Stimulated activated CD4-positive, alpha-beta T cell treated with anti-CD3 and anti-CD28 coated beads, TNF-alpha, amount 100 ng/mL, for 4 hours (primary cell): ENCODE results near the gene TUBGCP2.
"Not testable (repeated sequence)": the region's sequence is repeated elsewhere in the genome, so short reads cannot be mapped to it uniquely, and the experiment has no call there.

ENCODE experiments used
- DNase-seq, 3 experiments: peaks; one replicate each; pipeline ENCODE4 v3.0.0-alpha.2; 2020; ENCODE audit warnings: low read depth in 3 of 3

Gene TUBGCP2

DNA sequence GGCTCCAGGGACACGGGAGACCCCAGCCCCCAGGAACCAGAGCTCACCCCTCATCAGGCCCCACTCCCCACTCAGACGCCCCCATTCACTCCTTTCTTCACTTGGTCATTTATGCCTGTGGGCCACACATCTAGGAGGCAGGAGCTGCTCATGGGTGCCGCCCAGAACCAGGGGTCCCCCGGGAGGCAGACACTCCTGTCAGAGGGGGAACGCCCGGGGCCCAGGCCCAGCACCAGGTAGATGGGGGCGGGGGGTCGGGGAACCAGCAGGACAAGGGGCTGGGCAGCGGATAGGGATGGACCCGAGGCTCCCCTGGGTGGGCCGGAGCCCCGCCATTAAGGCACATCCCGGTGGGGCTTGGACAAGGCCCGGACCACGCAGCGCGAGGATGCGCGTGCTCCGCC, 16.2 kb upstream of the TUBGCP2 start:
- no peak for DNase-seq

GRCh38 chr10:133324198-133324792, 15.6 kb upstream of the TUBGCP2 start:
- peak in 2 of 3 experiments; percentile 43 for DNase-seq

- DNase-seq = not testable (repeated sequence)
These were observed 13.5 kb upstream of the TUBGCP2 start for GRCh38 chr10:133322064-133322709.

GRCh38 chr10:133320852-133321422, 12.3 kb upstream of the TUBGCP2 start:
- DNase-seq = not testable (repeated sequence)

- peak in 2 of 3 experiments; percentile 35 to 42 for DNase-seq
These were observed 9.9 kb upstream of the TUBGCP2 start for GRCh38 chr10:133318494-133319127.

DNA sequence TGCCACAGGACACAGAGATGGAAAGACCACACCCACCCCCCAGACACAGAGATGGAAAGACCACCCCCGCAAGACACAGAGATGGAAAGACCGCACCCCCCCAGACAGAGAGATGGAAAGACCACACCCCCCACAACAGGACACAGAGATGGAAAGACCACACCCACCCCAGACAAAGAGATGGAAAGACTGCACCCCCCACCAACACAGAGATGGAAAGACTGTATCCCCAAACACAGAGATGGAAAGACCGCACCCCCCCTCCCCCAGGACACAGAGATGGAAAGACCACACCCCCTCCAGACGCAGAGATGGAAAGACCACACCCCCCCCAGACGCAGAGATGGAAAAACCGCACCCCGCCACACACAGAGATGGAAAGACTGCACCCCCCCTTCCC, 8.1 kb upstream of the TUBGCP2 start:
- DNase-seq = no peak

GRCh38 chr10:133316266-133316665, 7.6 kb upstream of the TUBGCP2 start:
- no peak for DNase-seq

GRCh38 chr10:133315847-133316246, 7.2 kb upstream of the TUBGCP2 start:
- DNase-seq = no peak

DNA sequence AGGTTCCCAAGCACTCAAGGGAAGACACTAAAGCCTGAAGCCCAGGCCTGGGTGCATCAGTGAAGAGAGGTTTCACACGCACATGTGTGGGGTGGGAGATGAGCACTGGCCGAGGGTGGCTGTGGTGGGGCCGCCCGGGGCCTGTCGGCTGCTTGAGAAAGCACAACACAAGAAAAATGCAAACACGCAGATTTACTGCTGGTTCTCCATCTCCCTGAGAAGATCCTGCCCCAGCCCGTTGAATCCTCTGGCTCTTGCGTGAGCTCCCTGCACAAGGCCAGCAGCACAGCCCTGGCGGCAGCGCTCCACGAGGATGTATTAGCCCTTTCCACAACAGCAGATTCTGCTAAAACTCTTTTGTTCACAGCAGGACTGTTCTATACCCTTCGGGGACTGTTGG, 6.2 kb upstream of the TUBGCP2 start:
- no peak for DNase-seq

DNA sequence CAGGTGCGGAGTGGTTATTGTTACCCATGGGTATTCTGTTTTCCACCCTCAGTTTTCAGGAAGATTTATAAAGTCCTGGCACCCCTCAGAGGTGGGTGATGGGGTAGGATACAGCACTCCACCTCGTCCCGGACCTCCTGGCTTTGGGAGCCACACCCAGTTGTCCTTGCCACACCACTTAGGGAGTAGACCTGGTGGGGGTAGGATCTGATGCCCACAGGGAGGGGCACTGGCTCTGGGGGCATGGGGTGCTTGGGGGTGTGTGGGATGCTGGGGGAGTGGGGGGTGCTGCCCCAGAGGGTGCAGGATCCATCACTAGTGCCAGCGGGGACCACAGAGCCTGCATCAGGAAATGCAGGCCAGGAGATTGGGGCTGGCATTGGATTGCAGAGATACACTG, 4.5 kb upstream of the TUBGCP2 start:
- no peak for DNase-seq

GRCh38 chr10:133312769-133313145, 4.1 kb upstream of the TUBGCP2 start:
- no peak for DNase-seq

GRCh38 chr10:133312016-133312768, 3.5 kb upstream of the TUBGCP2 start:
- no peak for DNase-seq

- no peak for DNase-seq
These were observed 2.9 kb upstream of the TUBGCP2 start for GRCh38 chr10:133311570-133311969.

- no peak for DNase-seq
These were observed 2.1 kb upstream of the TUBGCP2 start for GRCh38 chr10:133310789-133311188.

DNA sequence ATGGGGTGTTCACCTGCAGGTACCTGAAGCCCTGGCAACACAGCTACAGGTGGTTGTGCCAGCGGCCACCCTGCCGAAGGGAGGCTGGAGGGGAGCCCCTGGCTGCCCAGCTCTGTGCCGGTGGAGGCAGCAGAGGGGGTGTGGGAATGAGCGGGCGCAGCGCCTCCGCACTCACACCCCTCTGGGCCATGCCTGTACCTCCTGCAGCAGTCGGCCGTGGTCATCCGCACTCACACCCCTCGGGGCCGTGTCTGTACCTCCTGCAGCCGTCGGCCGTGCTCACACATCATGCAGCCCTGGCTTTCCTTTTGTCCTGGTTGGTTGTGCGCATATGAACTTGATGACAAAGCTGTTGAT, 1.7 kb upstream of the TUBGCP2 start:
- DNase-seq = no peak

- DNase-seq = no peak
These were observed 1.2 kb upstream of the TUBGCP2 start for GRCh38 chr10:133309720-133310398.

- peak; percentile 83 to 92 (median 89) for DNase-seq
These were observed 538 bp upstream of the TUBGCP2 start for GRCh38 chr10:133309100-133309719.

GRCh38 chr10:133307776-133308420, 774 bp downstream of the TUBGCP2 start:
- DNase-seq = peak; percentile 62 to 80 (median 71)

GRCh38 chr10:133306941-133307379, 1.7 kb downstream of the TUBGCP2 start:
- DNase-seq = no peak

GRCh38 chr10:133306097-133306476, 2.6 kb downstream of the TUBGCP2 start:
- no peak for DNase-seq

DNA sequence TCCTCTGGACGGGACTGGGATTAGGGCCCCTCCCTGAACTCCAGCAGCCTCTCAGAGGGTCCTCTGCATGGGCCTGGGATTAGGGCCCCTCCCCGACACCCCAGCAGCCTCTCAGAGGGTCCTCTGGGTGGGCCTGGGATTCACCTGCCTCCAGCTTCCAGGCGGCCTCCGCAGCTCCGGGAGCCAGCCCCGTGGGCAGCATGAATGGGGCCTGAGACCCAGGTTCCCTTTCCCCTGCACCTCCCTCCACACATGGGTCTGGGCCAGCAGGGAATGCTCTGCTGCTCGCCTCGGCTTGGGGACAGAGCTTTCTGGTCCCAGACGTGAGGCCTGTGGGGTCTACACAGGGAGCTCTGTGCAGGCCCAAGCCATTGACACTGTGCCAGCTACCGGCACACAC, 5.5 kb downstream of the TUBGCP2 start:
- no peak for DNase-seq
